Body of pancreas (tissue), 4 donors: ENCODE measurements around the gene HOXD8.

Experiments
- CTCF ChIP-seq, 7 experiments: fragments of 450-650 bp in 4 of 7; fragments of 200-600 bp in 3 of 7; sonication (generic) in 3 of 7; IDR thresholded peaks; one replicate each; pipeline ENCODE4 v1.5.1; 2016 to 2019; ENCODE audit warnings: antibody characterized with exemption in 7 of 7
- POLR2A ChIP-seq, 3 donors: fragments of 450-650 bp; IDR thresholded peaks; one replicate each; pipeline ENCODE4 v1.6.1; 2016; ENCODE audit warnings: antibody characterized with exemption in 3 of 3, mild to moderate bottlenecking in 2 of 3

GRCh38 chr2:176165370-176166050, 36.0 kb downstream of the HOXD8 start:
- no peak for TF ChIP-seq POLR2A (IDR thresholded peaks at IDR 0.05)
- TF ChIP-seq CTCF (IDR thresholded peaks at IDR 0.05), result no peak
